ENCODE measurements around the gene DNASE1L3.

DNA sequence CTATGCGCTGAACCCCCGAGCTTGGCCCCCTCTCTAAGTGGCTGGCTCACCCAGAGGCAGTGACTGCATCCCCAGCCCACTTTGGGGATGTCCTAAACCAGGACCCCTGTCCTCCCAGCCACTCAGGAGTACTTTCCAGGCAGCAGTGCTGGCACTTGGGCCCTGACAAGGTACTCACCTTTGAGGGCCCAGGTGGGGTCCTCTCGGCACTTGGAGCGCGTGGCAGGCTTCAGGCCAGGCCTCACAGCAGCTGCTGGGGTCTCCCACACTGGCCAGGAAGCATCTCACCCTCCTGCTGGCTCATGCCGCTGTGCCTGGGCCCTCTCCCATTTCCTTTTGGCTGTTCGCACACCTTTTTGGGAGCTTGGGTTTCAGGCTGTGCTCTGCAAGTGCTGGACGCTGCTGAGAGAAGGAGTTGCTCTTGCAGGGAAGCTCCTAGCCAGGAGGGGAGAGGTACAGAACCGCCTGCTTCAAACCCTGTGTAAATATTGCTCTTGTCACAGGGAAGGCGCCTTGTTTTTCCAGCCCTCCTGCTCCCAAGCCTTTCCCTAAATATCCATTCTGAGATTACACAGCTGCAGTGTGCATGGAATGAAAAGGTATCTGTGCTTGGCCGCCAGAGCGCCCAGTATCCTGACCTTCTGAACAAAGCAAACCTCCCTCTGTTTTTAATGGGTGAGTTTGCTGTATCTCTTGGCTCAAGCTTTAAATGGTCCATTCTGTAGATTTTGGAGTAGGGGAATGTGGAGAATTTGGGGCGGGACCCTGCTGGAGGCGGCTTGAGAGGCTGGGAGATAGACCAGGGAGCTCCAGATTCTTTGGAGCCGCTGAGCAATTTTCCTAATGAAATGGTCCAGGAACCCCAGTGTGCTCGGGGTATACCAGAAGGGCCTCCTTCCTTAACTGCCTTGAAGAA is 45.6 kb downstream of the DNASE1L3 start:
- TF ChIP-seq, protein P1, sequence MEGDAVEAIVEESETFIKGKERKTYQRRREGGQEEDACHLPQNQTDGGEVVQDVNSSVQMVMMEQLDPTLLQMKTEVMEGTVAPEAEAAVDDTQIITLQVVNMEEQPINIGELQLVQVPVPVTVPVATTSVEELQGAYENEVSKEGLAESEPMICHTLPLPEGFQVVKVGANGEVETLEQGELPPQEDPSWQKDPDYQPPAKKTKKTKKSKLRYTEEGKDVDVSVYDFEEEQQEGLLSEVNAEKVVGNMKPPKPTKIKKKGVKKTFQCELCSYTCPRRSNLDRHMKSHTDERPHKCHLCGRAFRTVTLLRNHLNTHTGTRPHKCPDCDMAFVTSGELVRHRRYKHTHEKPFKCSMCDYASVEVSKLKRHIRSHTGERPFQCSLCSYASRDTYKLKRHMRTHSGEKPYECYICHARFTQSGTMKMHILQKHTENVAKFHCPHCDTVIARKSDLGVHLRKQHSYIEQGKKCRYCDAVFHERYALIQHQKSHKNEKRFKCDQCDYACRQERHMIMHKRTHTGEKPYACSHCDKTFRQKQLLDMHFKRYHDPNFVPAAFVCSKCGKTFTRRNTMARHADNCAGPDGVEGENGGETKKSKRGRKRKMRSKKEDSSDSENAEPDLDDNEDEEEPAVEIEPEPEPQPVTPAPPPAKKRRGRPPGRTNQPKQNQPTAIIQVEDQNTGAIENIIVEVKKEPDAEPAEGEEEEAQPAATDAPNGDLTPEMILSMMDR (conservative IDR thresholded peaks at IDR 0.05; ENCODE audit: low read depth, low read length) = no peak
- no peak for TF ChIP-seq EZH2 (IDR thresholded peaks at IDR 0.05; ENCODE audit: low read length, unreplicated experiment)

All from PC-3 (cell line).